ENCODE measurements around the gene SLC16A8. TPM values are rescaled to one million over a fixed set of nuclear protein-coding genes. Genes with fewer than 3 reads are reported as not detected.
A peak's percentile ranks its signal among the peaks of the same experiment; 100 is the strongest.

The SLC16A8 gene
- polyA plus RNA-seq, 3 donors, result not detected

- DNase-seq, result no peak
- no peaks in the 10 kb centered on the region for H3K36me3 ChIP-seq (replicated peaks in 1 of 2; ENCODE audit: control insufficient read depth in 1 of 2, insufficient read depth in 2 of 2, low read length in 2 of 2)
- Mint-ChIP-seq H3K27ac (no peak overlapping the region), H3K4me1 (no peaks in the 10 kb centered on the region), H3K9me3 (no peaks in the 10 kb centered on the region), H3K4me3 (no peak overlapping the region), H3K36me3 (no peaks in the 10 kb centered on the region), H3K27me3 (ENCODE audit: low read depth in 3 of 3) (peaks cover 0 to 1% (median 1%) of the 10 kb centered on the region in 3 donors)
- no peaks in the 10 kb centered on the region for H4K20me1 ChIP-seq (ENCODE audit: insufficient read depth, low read length)
- WGBS (ENCODE audit: insufficient coverage), result 98% methylated on average over 23 of the region's 31 CpGs
- H3K9ac ChIP-seq (ENCODE audit: insufficient read depth, low read length, poor library complexity, severe bottlenecking), result no peak overlapping the region
- H3K79me2 ChIP-seq (ENCODE audit: insufficient read depth, low read length), result no peaks in the 10 kb centered on the region
- H3K4me3 ChIP-seq (replicated peaks in 1 of 3; ENCODE audit: low read depth in 2 of 3, low read length in 3 of 3), result no peak overlapping the region
- no peaks in the 10 kb centered on the region for H3K4me1 ChIP-seq (ENCODE audit: control insufficient read depth in 1 of 2, insufficient read depth in 2 of 2, low read length in 2 of 2)
- no peak overlapping the region for H2AFZ ChIP-seq (ENCODE audit: insufficient read depth, low read depth, low read length, poor library complexity, severe bottlenecking)
- H3K4me2 ChIP-seq (replicated peaks; ENCODE audit: extremely low read depth, low read length, poor library complexity, severe bottlenecking), result no peak overlapping the region
- no peak for TF ChIP-seq CTCF (IDR thresholded peaks at IDR 0.05)
- intact Hi-C loops (cut with micrococcal nuclease), result loop anchor here (2.0 to 5.0 kb wide), 2 partner anchors 112 to 113 kb away; no protein-coding TSS in a partner anchor
- H3K27ac ChIP-seq (ENCODE audit: low read depth in 1 of 2, low read length in 2 of 2), result no peak overlapping the region
- no peaks in the 10 kb centered on the region for H3K9me3 ChIP-seq (replicated peaks in 1 of 2; ENCODE audit: control insufficient read depth in 1 of 2, insufficient read depth in 1 of 2, low read length in 2 of 2)
- no peaks in the 10 kb centered on the region for H3K27me3 ChIP-seq (ENCODE audit: control insufficient read depth in 2 of 2, insufficient read depth in 2 of 2, low read length in 2 of 2)
Observed at GRCh38 chr22:38115423-38116205, 31.6 kb upstream of the SLC16A8 start.

- Histone ChIP-seq H3K27ac (ENCODE audit: low read depth in 1 of 2, low read length in 2 of 2) (no peak overlapping the region), H3K79me2 (ENCODE audit: insufficient read depth, low read length) (no peaks in the 10 kb centered on the region), H3K4me1 (ENCODE audit: control insufficient read depth in 1 of 2, insufficient read depth in 2 of 2, low read length in 2 of 2) (no peaks in the 10 kb centered on the region), H3K4me2 (replicated peaks; ENCODE audit: extremely low read depth, low read length, poor library complexity, severe bottlenecking) (no peak overlapping the region), H3K27me3 (ENCODE audit: control insufficient read depth in 2 of 2, insufficient read depth in 2 of 2, low read length in 2 of 2) (no peaks in the 10 kb centered on the region), H4K20me1 (ENCODE audit: insufficient read depth, low read length) (no peaks in the 10 kb centered on the region), H3K9ac (ENCODE audit: insufficient read depth, low read length, poor library complexity, severe bottlenecking) (no peak overlapping the region), H3K4me3 (replicated peaks in 1 of 3; ENCODE audit: low read depth in 2 of 3, low read length in 3 of 3) (no peak overlapping the region), H3K36me3 (replicated peaks in 1 of 2; ENCODE audit: control insufficient read depth in 1 of 2, insufficient read depth in 2 of 2, low read length in 2 of 2) (no peaks in the 10 kb centered on the region), H2AFZ (ENCODE audit: insufficient read depth, low read depth, low read length, poor library complexity, severe bottlenecking) (peak overlapping the region; percentile 0), H3K9me3 (replicated peaks in 1 of 2; ENCODE audit: control insufficient read depth in 1 of 2, insufficient read depth in 1 of 2, low read length in 2 of 2) (no peaks in the 10 kb centered on the region)
- Mint-ChIP-seq H3K4me1 (no peaks in the 10 kb centered on the region), H3K4me3 (no peak overlapping the region), H3K9me3 (peaks cover 0 to 1% (median 0%) of the 10 kb centered on the region in 7 donors), H3K27me3 (ENCODE audit: low read depth in 3 of 3) (peaks cover 1% of the 10 kb centered on the region in 3 donors), H3K27ac (no peak overlapping the region), H3K36me3 (no peaks in the 10 kb centered on the region)
- DNase-seq, result peak; percentile 67 to 77 (median 73)
- intact Hi-C loops (cut with micrococcal nuclease), result loop anchor here (2.0 to 5.0 kb wide), 4 partner anchors 42 to 238 kb away; no protein-coding TSS in a partner anchor
- peak; percentile 87 for TF ChIP-seq CTCF (IDR thresholded peaks at IDR 0.05)
- 63% methylated on average over 31 of the region's 32 CpGs for whole genome bisulfite sequencing (ENCODE audit: insufficient coverage)
Observed at GRCh38 chr22:38114484-38115398, 30.8 kb upstream of the SLC16A8 start.
